Mucosa of descending colon (tissue), 3 donors: ENCODE data around the gene GYS1. TPM values are rescaled to one million over a fixed set of nuclear protein-coding genes. Genes with fewer than 3 reads are reported as not detected.
A peak's percentile ranks its signal among the peaks of the same experiment; 100 is the strongest.

ENCODE experiments used
- ATAC-seq: fragments of 200-7000 bp; cut with Tn5 transposase; one replicate; pipeline ENCODE4 v1.9.1; 2020; ENCODE audit warnings: mild to moderate bottlenecking, moderate library complexity
- DNase-seq, 3 donors: peaks; one replicate each; pipeline ENCODE4 v3.0.0-alpha.2; 2020
- H3K36me3 ChIP-seq: fragments of 200-600 bp; one replicate; pipeline ENCODE4 v1.8.0; 2021; ENCODE audit warnings: low read depth, mild to moderate bottlenecking
- H3K4me1 ChIP-seq: fragments of 200-600 bp; one replicate; pipeline ENCODE4 v1.8.0; 2021; ENCODE audit warnings: low read depth, mild to moderate bottlenecking
- H3K4me3 ChIP-seq: fragments of 200-600 bp; one replicate; pipeline ENCODE4 v1.8.0; 2021; ENCODE audit warnings: mild to moderate bottlenecking
- H3K9me3 ChIP-seq: fragments of 200-600 bp; one replicate; pipeline ENCODE4 v1.8.0; 2021; ENCODE audit warnings: mild to moderate bottlenecking
- intact Hi-C, 2 donors: fragments of 100-400 bp; cut with DNase I in 1 of 2; cut with micrococcal nuclease in 1 of 2; formaldehyde crosslinking; loops; one replicate each; pipeline versions ENCODE4 v1.11.0 to v1.11.1; 2022; cut with DNase I, micrococcal nuclease
- total RNA-seq, 3 donors: library from RNA; stranded (reverse); fragmentation: NEBNext Ultra II Directional in 2 of 3; extraction: Animal tissue kit (Norgen Biotek cat#: 25700) in 2 of 3; gene quantifications; one replicate each; pipeline versions ENCODE4 v1.2.1 to v1.2.4, GENCODE V29; 2021 to 2023
- TF ChIP-seq, protein P1 (sequence below): fragments of 200-600 bp; IDR thresholded peaks from one replicate; pipeline ENCODE4 v1.8.0; 2022; ENCODE audit warnings: antibody characterized with exemption, mild to moderate bottlenecking
- donor health status: DM: no; HTN: no; CAD: no; lungs with moderate emphysema.
- donor health status: DM: no; HTN: no; CAD: no.
- donor health status: DM: no; HTN: yes; CAD: no.

Gene GYS1
- total RNA-seq, 3 donors from 2014 or later = 40.1 to 49.3 (median 40.2) TPM

DNA sequence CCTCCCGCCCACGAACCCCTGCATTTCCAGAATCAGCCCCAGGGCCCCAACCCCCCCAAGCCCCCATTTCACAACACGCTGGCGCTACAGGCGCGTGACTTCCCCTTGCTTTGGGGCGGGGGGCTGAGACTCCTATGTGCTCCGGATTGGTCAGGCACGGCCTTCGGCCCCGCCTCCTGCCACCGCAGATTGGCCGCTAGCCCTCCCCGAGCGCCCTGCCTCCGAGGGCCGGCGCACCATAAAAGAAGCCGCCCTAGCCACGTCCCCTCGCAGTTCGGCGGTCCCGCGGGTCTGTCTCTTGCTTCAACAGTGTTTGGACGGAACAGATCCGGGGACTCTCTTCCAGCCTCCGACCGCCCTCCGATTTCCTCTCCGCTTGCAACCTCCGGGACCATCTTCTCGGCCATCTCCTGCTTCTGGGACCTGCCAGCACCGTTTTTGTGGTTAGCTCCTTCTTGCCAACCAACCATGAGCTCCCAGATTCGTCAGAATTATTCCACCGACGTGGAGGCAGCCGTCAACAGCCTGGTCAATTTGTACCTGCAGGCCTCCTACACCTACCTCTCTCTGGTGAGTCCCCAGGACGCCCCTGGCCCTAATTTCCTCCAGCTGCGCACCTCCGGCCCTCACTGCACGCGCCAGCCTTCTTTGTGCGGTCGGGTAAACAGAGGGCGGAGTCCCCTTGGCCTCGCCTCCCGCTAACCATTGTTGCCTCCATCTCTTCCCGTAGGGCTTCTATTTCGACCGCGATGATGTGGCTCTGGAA, 27.9 kb downstream of the GYS1 start, which contains the start of gene FTL:
TSS of gene FTL (plus strand) at position 270 of the 766 bp plus-strand sequence. CDS start at position 469, 199 bp downstream.
- intact Hi-C loops = loop anchor here in 1 of 2 donors (10.0 kb wide), 1 partner anchor 90 kb away; the partner anchor contains the start of gene PPP1R15A
- peaks cover 46% of the 10 kb centered on the region for H3K4me1 ChIP-seq

DNA sequence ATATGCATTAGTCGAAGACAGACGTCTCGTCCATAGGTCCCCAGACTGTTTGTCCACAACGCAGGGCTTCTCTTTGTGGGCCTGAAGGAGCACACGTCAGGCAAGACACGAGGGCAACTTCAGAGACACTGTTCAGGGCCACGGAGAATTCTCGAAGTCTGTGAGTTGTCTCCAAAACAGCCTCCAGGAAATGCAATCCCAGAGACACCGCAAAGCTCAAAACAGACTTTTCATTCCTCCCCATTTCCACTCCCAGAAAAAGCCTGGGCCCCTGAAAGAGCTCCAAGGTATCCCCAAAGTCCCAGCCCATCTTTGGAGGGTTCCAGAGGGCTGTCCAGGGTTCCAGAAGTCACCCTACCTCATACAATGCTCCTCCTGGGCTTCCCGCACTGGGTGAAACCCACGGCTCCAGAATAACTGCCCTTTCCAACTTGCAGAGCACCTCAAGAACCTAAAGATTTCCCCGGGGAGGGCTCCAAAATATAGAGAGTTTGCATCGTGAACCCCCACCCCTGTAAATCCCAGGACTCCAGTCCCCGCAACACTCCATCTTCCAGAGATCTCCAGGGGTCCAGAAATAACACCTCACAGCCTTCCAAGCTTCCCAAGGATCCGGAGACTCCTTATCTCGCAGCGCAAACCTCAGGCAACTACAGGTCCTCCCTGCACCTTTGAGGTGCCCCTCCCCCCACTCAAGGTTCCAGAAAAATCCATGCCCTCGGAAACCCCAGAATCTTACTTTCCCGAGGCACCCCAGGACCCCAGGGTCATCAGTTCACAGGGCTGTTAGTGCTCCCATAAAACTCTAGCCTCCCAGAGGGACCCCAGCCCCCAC, 28.7 kb downstream of the GYS1 start:
- no peaks in the 10 kb centered on the region for H3K36me3 ChIP-seq
- H3K9me3 ChIP-seq = no peaks in the 10 kb centered on the region
- TF ChIP-seq, protein P1, sequence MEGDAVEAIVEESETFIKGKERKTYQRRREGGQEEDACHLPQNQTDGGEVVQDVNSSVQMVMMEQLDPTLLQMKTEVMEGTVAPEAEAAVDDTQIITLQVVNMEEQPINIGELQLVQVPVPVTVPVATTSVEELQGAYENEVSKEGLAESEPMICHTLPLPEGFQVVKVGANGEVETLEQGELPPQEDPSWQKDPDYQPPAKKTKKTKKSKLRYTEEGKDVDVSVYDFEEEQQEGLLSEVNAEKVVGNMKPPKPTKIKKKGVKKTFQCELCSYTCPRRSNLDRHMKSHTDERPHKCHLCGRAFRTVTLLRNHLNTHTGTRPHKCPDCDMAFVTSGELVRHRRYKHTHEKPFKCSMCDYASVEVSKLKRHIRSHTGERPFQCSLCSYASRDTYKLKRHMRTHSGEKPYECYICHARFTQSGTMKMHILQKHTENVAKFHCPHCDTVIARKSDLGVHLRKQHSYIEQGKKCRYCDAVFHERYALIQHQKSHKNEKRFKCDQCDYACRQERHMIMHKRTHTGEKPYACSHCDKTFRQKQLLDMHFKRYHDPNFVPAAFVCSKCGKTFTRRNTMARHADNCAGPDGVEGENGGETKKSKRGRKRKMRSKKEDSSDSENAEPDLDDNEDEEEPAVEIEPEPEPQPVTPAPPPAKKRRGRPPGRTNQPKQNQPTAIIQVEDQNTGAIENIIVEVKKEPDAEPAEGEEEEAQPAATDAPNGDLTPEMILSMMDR = no peak
- peak in 2 of 3 donors; percentile 48 to 69 for DNase-seq
- ATAC-seq = no peak
- H3K4me3 ChIP-seq = peak overlapping the region; percentile 81
- peaks cover 49% of the 10 kb centered on the region for H3K4me1 ChIP-seq
- intact Hi-C loops = loop anchor here in 1 of 2 donors (10.0 kb wide), 1 partner anchor 90 kb away; the partner anchor contains the start of gene PPP1R15A

More for the DNA sequence above, 27.9 kb downstream of the GYS1 start, which contains the start of gene FTL:
- TF ChIP-seq, protein P1 = no peak
- Histone ChIP-seq H3K36me3 (no peaks in the 10 kb centered on the region), H3K9me3 (no peaks in the 10 kb centered on the region), H3K4me3 (peak within 1 kb of the TSS; percentile 81)
- peak; percentile 80 for ATAC-seq
- DNase-seq = peak; percentile 97 to 99 (median 98)

DNA sequence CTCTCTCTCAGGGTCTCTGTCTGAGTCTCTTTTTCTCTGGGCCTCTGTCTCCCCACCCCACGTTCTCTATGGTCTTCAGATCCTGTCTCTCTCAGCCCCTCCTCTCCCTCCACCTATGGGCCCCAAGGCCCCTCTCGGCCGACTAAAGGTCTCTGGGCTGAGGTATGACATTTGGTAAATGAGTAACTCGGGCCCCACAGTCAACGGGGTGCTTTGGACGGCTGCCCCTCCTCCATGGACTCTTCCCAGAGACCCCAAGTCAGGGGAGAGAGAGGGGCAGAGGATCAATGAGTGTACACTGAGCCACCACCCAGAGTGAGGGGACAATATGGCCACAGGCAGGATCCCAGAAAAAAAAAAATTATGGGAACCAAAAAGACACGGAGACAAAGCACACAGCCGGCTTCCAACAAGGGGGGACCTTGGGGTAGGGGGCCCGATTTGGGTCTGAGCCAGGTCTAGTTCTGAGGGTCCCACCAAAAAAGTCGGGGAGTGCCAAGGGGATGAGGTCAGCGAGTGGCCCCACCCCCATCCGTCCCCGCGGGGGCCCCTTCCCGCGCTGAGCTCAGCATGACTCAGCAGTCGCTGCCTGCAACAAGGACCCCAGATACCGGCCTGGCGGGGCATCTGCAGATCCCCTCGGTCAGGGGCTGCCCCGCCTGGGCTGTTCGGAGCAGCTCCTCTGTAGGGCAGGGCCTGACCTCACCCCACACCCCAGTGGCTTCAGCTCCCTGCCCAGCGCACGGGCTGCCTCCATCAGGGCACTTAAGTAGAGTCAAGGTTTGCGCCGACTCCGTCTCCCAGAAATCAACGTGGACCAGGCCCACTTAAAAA, 29.5 kb downstream of the GYS1 start:
- intact Hi-C loops = loop anchor here in 1 of 2 donors (10.0 kb wide), 1 partner anchor 89 kb away; the partner anchor contains the start of gene PPP1R15A

DNA sequence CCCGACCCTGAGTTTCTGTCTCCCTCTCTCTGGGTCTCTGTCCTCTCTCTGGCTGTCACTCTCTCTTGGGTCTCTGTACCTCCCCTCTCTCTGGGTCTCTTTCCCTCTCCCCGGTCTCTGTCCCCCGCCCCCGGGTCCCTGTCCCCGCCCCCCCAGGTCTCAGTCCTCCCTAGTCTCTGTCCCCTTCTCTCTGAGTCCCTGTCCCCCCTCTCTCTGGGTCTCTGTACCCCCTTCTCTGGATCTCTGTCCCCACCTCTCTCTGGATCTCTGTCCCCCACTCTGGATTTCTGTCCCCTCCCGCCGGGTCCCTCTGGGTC, 30.3 kb downstream of the GYS1 start:
- no peak overlapping the region for H3K4me3 ChIP-seq
- ATAC-seq (no peak), DNase-seq (peak in 1 of 3 donors; percentile 38)
- H3K4me1 ChIP-seq = peaks cover 49% of the 10 kb centered on the region
- intact Hi-C loops = loop anchor here in 1 of 2 donors (10.0 kb wide), 1 partner anchor 88 kb away; the partner anchor contains the start of gene PPP1R15A
- no peaks in the 10 kb centered on the region for H3K9me3 ChIP-seq
- H3K36me3 ChIP-seq = no peaks in the 10 kb centered on the region
- TF ChIP-seq, protein P1 = no peak

More for the DNA sequence above, 29.5 kb downstream of the GYS1 start:
- H3K9me3 ChIP-seq = no peaks in the 10 kb centered on the region
- H3K36me3 ChIP-seq = no peaks in the 10 kb centered on the region
- peaks cover 49% of the 10 kb centered on the region for H3K4me1 ChIP-seq
- ATAC-seq (peak; percentile 32), DNase-seq (peak; percentile 83 to 92 (median 88))
- no peak overlapping the region for H3K4me3 ChIP-seq
- TF ChIP-seq, protein P1 = no peak
